GM18508 (cell line): ENCODE measurements around the gene CLCN3.
"Not testable (repeated sequence)": the region's sequence is repeated elsewhere in the genome, so short reads cannot be mapped to it uniquely, and the experiment has no call there.

Source experiments
- ATAC-seq: cut with Tn5 transposase; IDR thresholded peaks from one replicate; pipeline ENCODE4 v1.9.1; 2021; ENCODE audit warnings: moderate number of reproducible peaks; ENCODE audit not compliant: insufficient read depth, unreplicated experiment

Gene CLCN3

GRCh38 chr4:169761846-169762245 is 141.5 kb downstream of the CLCN3 start:
- no peak for ATAC-seq

GRCh38 chr4:169765835-169766234 is 145.5 kb downstream of the CLCN3 start:
- no peak for ATAC-seq

GRCh38 chr4:169766741-169767140 is 146.4 kb downstream of the CLCN3 start:
- no peak for ATAC-seq

GRCh38 chr4:169768385-169768784 is 148.0 kb downstream of the CLCN3 start:
- no peak for ATAC-seq

DNA sequence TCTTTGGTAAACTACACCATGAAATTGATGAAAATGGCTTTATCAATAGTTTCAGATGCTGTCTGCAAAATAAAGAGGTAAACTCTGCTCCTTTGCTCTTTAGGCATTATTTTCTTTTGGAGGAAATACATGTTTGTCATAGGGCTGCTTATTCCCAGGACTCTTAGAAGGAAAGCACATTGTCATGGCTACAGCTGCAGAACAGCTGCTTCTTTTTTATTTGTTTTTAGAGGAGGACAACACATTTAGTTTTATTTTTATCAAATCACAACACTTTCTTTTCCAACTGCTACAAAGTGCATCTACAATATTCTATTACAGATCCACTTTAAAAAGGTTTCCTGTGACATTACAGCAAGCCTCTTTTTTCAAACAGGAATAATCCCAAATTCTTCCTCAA is 150.0 kb downstream of the CLCN3 start:
- ATAC-seq: no peak

DNA sequence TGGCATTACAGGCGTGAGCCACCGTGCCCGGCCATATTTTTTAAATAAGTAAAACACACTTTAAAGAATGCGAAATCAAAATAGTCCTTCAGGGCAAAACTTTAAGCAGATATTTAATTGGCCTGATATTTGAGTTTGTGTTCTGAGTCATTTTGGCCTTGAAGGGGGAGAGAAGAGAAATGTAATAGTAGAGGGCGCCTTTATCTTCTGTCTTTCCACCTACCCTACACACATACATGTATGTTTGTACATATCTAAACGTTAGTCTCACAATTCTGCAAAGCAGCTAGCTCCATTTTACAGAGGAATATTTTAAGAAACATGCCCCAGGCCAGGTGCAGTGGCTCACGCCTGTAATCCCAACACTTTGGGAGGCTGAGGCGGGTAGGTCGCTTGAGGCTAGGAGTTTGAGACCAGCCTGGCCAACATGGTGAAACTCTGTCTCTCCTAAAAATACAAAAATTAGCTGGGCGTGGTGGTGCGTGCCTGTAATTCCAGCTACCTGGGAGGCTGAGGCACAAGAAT is 151.2 kb downstream of the CLCN3 start:
- ATAC-seq: not testable (repeated sequence)
